ENCODE measurements around the gene DAPK3.
"Not testable (repeated sequence)": the region's sequence is repeated elsewhere in the genome, so short reads cannot be mapped to it uniquely, and the experiment has no call there.

The DAPK3 gene

GRCh38 chr19:3970808-3971598 lies at the start of gene DAPK3:
Gene DAPK3 (minus strand): TSS chr19:3971099. CDS start chr19:3969735, 1,364 bp downstream.
- in situ Hi-C loops (cut with MboI; ENCODE audit: low sequenced_read_pairs), result no loop called here

- in situ Hi-C loops (cut with MboI; ENCODE audit: low sequenced_read_pairs), result no loop called here
These were observed 48.7 kb upstream of the DAPK3 start for GRCh38 chr19:4019578-4019977.

GRCh38 chr19:4018775-4019504 lies 48.0 kb upstream of the DAPK3 start:
- in situ Hi-C loops (cut with MboI; ENCODE audit: low sequenced_read_pairs), result no loop called here

- in situ Hi-C loops (cut with MboI; ENCODE audit: low sequenced_read_pairs), result no loop called here
These were observed 47.3 kb upstream of the DAPK3 start for GRCh38 chr19:4018140-4018613.

- in situ Hi-C loops (cut with MboI; ENCODE audit: low sequenced_read_pairs), result no loop called here
These were observed 46.2 kb upstream of the DAPK3 start for GRCh38 chr19:4016903-4017638.

GRCh38 chr19:4016486-4016885 lies 45.6 kb upstream of the DAPK3 start:
- in situ Hi-C loops (cut with MboI; ENCODE audit: low sequenced_read_pairs), result no loop called here

GRCh38 chr19:4015705-4016402 lies 45.0 kb upstream of the DAPK3 start:
- in situ Hi-C loops (cut with MboI; ENCODE audit: low sequenced_read_pairs), result no loop called here

- in situ Hi-C loops (cut with MboI; ENCODE audit: low sequenced_read_pairs), result no loop called here
These were observed 43.9 kb upstream of the DAPK3 start for GRCh38 chr19:4014541-4015491.

- in situ Hi-C loops (cut with MboI; ENCODE audit: low sequenced_read_pairs), result no loop called here
These were observed 43.1 kb upstream of the DAPK3 start for GRCh38 chr19:4013886-4014540.

- in situ Hi-C loops (cut with MboI; ENCODE audit: low sequenced_read_pairs), result no loop called here
These were observed 42.2 kb upstream of the DAPK3 start for GRCh38 chr19:4012975-4013634.

GRCh38 chr19:4012092-4012974 lies 41.4 kb upstream of the DAPK3 start:
- in situ Hi-C loops (cut with MboI; ENCODE audit: low sequenced_read_pairs), result no loop called here

GRCh38 chr19:4011430-4011829 lies 40.5 kb upstream of the DAPK3 start:
- in situ Hi-C loops (cut with MboI; ENCODE audit: low sequenced_read_pairs), result not testable (repeated sequence)

GRCh38 chr19:4010808-4011110 lies 39.9 kb upstream of the DAPK3 start:
- in situ Hi-C loops (cut with MboI; ENCODE audit: low sequenced_read_pairs), result no loop called here

GRCh38 chr19:4009990-4010807 lies 39.3 kb upstream of the DAPK3 start:
- in situ Hi-C loops (cut with MboI; ENCODE audit: low sequenced_read_pairs), result no loop called here

- in situ Hi-C loops (cut with MboI; ENCODE audit: low sequenced_read_pairs), result no loop called here
These were observed 37.1 kb upstream of the DAPK3 start for GRCh38 chr19:4007836-4008539.

GRCh38 chr19:4007021-4007835 lies 36.3 kb upstream of the DAPK3 start, which contains the start of gene PIAS4:
Gene PIAS4 (plus strand): TSS chr19:4007736. CDS start chr19:4007761, 25 bp downstream.
- in situ Hi-C loops (cut with MboI; ENCODE audit: low sequenced_read_pairs), result no loop called here
